A549 (cell line): ENCODE data around the gene TRMT5. TPM values are rescaled to one million over a fixed set of nuclear protein-coding genes. Genes with fewer than 3 reads are reported as not detected.

ENCODE experiments used
- ATAC-seq, 2 experiments: fragments of 200-7000 bp in 1 of 2; fragments of >200 bp in 1 of 2; cut with Nextera tagmentation in 1 of 2; cut with Tn5 transposase in 1 of 2; 3 replicates each; pipeline versions ENCODE4 v1.8.0 to v1.9.1; 2018 to 2020; ENCODE audit warnings: mild to moderate bottlenecking in 1 of 2, moderate library complexity in 1 of 2
- CTCF ChIA-PET: fragments of 300-600 bp; sonication (Branson Sonifier 250); formaldehyde crosslinking; extraction: SDS; loops from one replicate; lab custom pipeline; 2021; ENCODE audit warnings: antibody characterized with exemption, inconsistent platforms; lab: Yijun Ruan, JAX
- POLR2A ChIA-PET: fragments of 350-600 bp; formaldehyde crosslinking; extraction: SDS; loops from one replicate; lab custom pipeline; 2021; ENCODE audit warnings: antibody characterized with exemption, inconsistent platforms; lab: Yijun Ruan, JAX
- DNase-seq, 2 experiments: peaks; one replicate each; pipeline versions ENCODE4 v3.0.0 to v3.0.0-alpha.2; 2011 to 2016; ENCODE audit warnings: low read depth in 1 of 2, low spot score in 1 of 2
- FAIRE-seq: peaks from 2 replicates; lab custom pipeline; 2011; peaks lifted over from hg19 to GRCh38; lab: Jason Lieb, UNC
- H3K27ac ChIP-seq, 2 experiments: fragments of >200 bp; sonication (Bioruptor Twin); formaldehyde crosslinking; 3 replicates each; pipeline ENCODE4 v1.5.1; 2016 to 2017
- H3K4me1 ChIP-seq: fragments of >200 bp; sonication (Bioruptor Twin); formaldehyde crosslinking; 3 replicates; pipeline ENCODE4 v1.6.1; 2016
- H3K4me2 ChIP-seq: fragments of >200 bp; sonication (Bioruptor Twin); formaldehyde crosslinking; 3 replicates; pipeline ENCODE4 v1.6.1; 2016
- H3K4me3 ChIP-seq: fragments of >200 bp; sonication (Bioruptor Twin); formaldehyde crosslinking; 3 replicates; pipeline ENCODE4 v1.5.1; 2016
- H3K9me3 ChIP-seq: fragments of >200 bp; sonication (Bioruptor Twin); formaldehyde crosslinking; 3 replicates; pipeline ENCODE4 v1.6.1; 2016
- BHLHE40 ChIP-seq: IDR thresholded peaks from 2 replicates; pipeline ENCODE4 v1.6.1; 2012; ENCODE audit warnings: low read depth, low read length, inconsistent platforms
- CTCF ChIP-seq: fragments of >200 bp; sonication (Bioruptor Twin); formaldehyde crosslinking; IDR thresholded peaks from 3 replicates; pipeline ENCODE4 v1.5.1; 2016
- E2F6 ChIP-seq: IDR thresholded peaks from 2 replicates; pipeline ENCODE4 v1.6.1; 2012; ENCODE audit warnings: low read depth, borderline replicate concordance
- EHF ChIP-seq: fragments of 250-450 bp; sonication (Bioruptor Pico); IDR thresholded peaks from 2 replicates; pipeline ENCODE4 v1.5.0; 2020; ENCODE audit warnings: mild to moderate bottlenecking
- EP300 ChIP-seq, 2 experiments: fragments of >200 bp; sonication (Bioruptor Twin); formaldehyde crosslinking; IDR thresholded peaks; 2 replicates in 1 of 2; 3 replicates in 1 of 2; pipeline ENCODE4 v1.6.1; 2016 to 2017
- HDAC2 ChIP-seq: fragments of 200-600 bp; sonication (generic); IDR thresholded peaks from 2 replicates; pipeline ENCODE4 v1.6.1; 2016
- HOXA7 ChIP-seq: fragments of 250-450 bp; sonication (Bioruptor Pico); IDR thresholded peaks from 2 replicates; pipeline ENCODE4 v1.5.0; 2020; ENCODE audit warnings: mild to moderate bottlenecking, moderate library complexity
- HOXB13 ChIP-seq: fragments of 250-450 bp; sonication (Bioruptor Pico); IDR thresholded peaks from 2 replicates; pipeline ENCODE4 v1.5.0; 2020; ENCODE audit warnings: low read depth, mild to moderate bottlenecking, moderate library complexity
- JUNB ChIP-seq: fragments of >200 bp; sonication (Bioruptor Twin); formaldehyde crosslinking; IDR thresholded peaks from 2 replicates; pipeline ENCODE4 v1.6.1; 2016
- MAFK ChIP-seq: fragments of 450-650 bp; IDR thresholded peaks from 2 replicates; pipeline ENCODE4 v1.6.1; 2014; ENCODE audit not compliant: partially characterized antibody
- MAZ ChIP-seq: fragments of 150-350 bp; IDR thresholded peaks from 2 replicates; pipeline ENCODE4 v1.6.1; 2014; ENCODE audit warnings: antibody characterized with exemption, low read depth, low read length, borderline replicate concordance
- NFE2L2 ChIP-seq: fragments of 150-350 bp; conservative IDR thresholded peaks from 2 replicates; pipeline ENCODE4 v1.6.1; 2014; ENCODE audit warnings: low read length
- NR3C1 ChIP-seq: fragments of >200 bp; sonication (Bioruptor Twin); formaldehyde crosslinking; IDR thresholded peaks from 3 replicates; pipeline ENCODE4 v1.6.1; 2017
- PHF8 ChIP-seq: fragments of 200-600 bp; sonication (generic); IDR thresholded peaks from 2 replicates; pipeline ENCODE4 v1.6.1; 2016; ENCODE audit warnings: low read depth, mild to moderate bottlenecking, antibody characterized with exemption, moderate library complexity, borderline replicate concordance
- POLR2A ChIP-seq: IDR thresholded peaks from 2 replicates; pipeline ENCODE4 v1.6.1; 2012; ENCODE audit warnings: mild to moderate bottlenecking, low read length
- POLR2AphosphoS2 ChIP-seq: conservative IDR thresholded peaks from 2 replicates; pipeline ENCODE4 v1.6.1; 2012; ENCODE audit warnings: low read length, improper control_type of control experiment, inconsistent platforms
- RAD21 ChIP-seq, 2 experiments: fragments of >200 bp in 1 of 2; sonication (Bioruptor Twin) in 1 of 2; formaldehyde crosslinking in 1 of 2; IDR thresholded peaks in 1 of 2; conservative IDR thresholded peaks in 1 of 2; 2 replicates in 1 of 2; 3 replicates in 1 of 2; pipeline ENCODE4 v1.6.1; 2012 to 2018; ENCODE audit warnings: inconsistent platforms in 1 of 2
- RNF2 ChIP-seq: fragments of 200-600 bp; sonication (generic); IDR thresholded peaks from 2 replicates; pipeline ENCODE4 v1.6.1; 2016; ENCODE audit warnings: low read depth, mild to moderate bottlenecking, antibody characterized with exemption, moderate library complexity, borderline replicate concordance
- SMC3 ChIP-seq: fragments of >200 bp; sonication (Bioruptor Twin); formaldehyde crosslinking; IDR thresholded peaks from 3 replicates; pipeline ENCODE4 v1.6.1; 2018; ENCODE audit warnings: inconsistent platforms
- SREBF2 ChIP-seq: fragments of 450-650 bp; IDR thresholded peaks from 2 replicates; pipeline ENCODE4 v1.6.1; 2014; ENCODE audit warnings: mild to moderate bottlenecking, moderate library complexity
- ZC3H11A ChIP-seq: fragments of 450-650 bp; IDR thresholded peaks from 2 replicates; pipeline ENCODE4 v1.6.1; 2014; ENCODE audit warnings: antibody characterized with exemption, mild to moderate bottlenecking
- ZFP36 ChIP-seq: fragments of 450-650 bp; IDR thresholded peaks from 2 replicates; pipeline ENCODE4 v1.6.1; 2014; ENCODE audit warnings: borderline replicate concordance; ENCODE audit not compliant: partially characterized antibody
- ZSCAN20 ChIP-seq: fragments of 250-450 bp; sonication (Bioruptor Pico); IDR thresholded peaks from 2 replicates; pipeline ENCODE4 v1.8.0; 2022; ENCODE audit warnings: mild to moderate bottlenecking, moderate library complexity
- WGBS: methylation state at CpG from one replicate; pipeline ENCODE4 v1.1.6; 2017; ENCODE audit errors: missing lambda C conversion rate; 5-methylcytosine and 5-hydroxymethylcytosine counted together
- polyA plus RNA-seq, 4 experiments: library from polyadenylated mRNA; depleted of rRNA in 3 of 4; stranded (reverse); fragments of >200 nt; fragmentation: RNase III in 1 of 4; extraction: RNeasy Plus Mini Kit Qiagen cat#74134 plus additional on column Dnase treatment in 1 of 4; gene quantifications; 2 replicates in 3 of 4; 3 replicates in 1 of 4; pipeline ENCODE4 v1.2.3, GENCODE V29; 2011 to 2017
- TF ChIP-seq, protein P1 (sequence below): IDR thresholded peaks from 2 replicates; pipeline ENCODE4 v1.6.1; 2012
- TF ChIP-seq, protein P2 (sequence below): IDR thresholded peaks from 2 replicates; pipeline ENCODE4 v1.6.1; 2012
- TF ChIP-seq, protein P3 (sequence below): fragments of 150-350 bp; IDR thresholded peaks from 2 replicates; pipeline ENCODE4 v1.6.1; 2014; ENCODE audit warnings: low read depth, mild to moderate bottlenecking, low read length

The TRMT5 gene
- polyA plus RNA-seq, 2 of the 4 experiments (the other 2 are of a cell fraction), result 18.2 to 18.8 TPM

GRCh38 chr14:60968671-60969070, 12.2 kb downstream of the TRMT5 start:
- CTCF ChIA-PET, result interaction anchor here (1.9 kb wide), 1 partner anchor 10 kb away, joined by 4 read pairs; no protein-coding TSS in a partner anchor
- H3K4me1 ChIP-seq, result peaks cover 32% of the 10 kb centered on the region

DNA sequence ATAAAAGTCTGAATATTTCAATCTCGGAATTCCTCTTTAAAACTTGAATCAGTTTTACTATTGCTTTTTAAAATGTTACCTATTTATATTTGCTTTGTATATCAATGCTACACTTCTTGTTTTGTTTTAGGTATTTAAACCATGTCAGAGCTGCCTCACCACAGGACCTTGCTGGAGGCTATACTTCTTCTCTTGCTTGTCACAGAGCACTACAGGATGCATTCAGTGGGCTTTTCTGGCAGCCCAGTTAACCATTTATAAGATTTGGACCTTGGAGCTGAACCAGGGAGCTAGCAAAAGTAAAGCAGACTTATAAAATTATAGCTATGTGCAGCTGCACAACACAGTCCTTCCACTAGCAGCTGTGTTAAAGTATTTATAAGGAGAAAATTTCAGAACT, 12.8 kb downstream of the TRMT5 start:
- POLR2A ChIA-PET, result interaction anchor here (1.2 kb wide), 1 partner anchor 13 kb away, joined by 5 read pairs; the partner anchor contains the start of genes SLC38A6 and TRMT5
- TF ChIP-seq EHF, result no peak
- no peak for TF ChIP-seq SMC3
- no peak for TF ChIP-seq NFE2L2
- TF ChIP-seq BHLHE40, result no peak
- no peak for TF ChIP-seq PHF8
- no peak for TF ChIP-seq POLR2AphosphoS2
- no peak for TF ChIP-seq ZFP36
- no peak for TF ChIP-seq NR3C1
- TF ChIP-seq RAD21 (conservative IDR thresholded peaks at IDR 0.05 in 1 of 2, IDR thresholded peaks at IDR 0.05 in 1 of 2), result no peak
- no peak for TF ChIP-seq JUNB
- TF ChIP-seq, protein P1, sequence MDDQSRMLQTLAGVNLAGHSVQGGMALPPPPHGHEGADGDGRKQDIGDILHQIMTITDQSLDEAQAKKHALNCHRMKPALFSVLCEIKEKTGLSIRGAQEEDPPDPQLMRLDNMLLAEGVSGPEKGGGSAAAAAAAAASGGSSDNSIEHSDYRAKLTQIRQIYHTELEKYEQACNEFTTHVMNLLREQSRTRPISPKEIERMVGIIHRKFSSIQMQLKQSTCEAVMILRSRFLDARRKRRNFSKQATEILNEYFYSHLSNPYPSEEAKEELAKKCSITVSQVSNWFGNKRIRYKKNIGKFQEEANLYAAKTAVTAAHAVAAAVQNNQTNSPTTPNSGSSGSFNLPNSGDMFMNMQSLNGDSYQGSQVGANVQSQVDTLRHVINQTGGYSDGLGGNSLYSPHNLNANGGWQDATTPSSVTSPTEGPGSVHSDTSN, result no peak
- no peak for TF ChIP-seq E2F6
- TF ChIP-seq MAZ, result no peak
- no peak for TF ChIP-seq HDAC2
- TF ChIP-seq ZC3H11A, result no peak
- no peak for TF ChIP-seq HOXB13 (CRISPR knock-in tag)
- TF ChIP-seq HOXA7, result no peak
- TF ChIP-seq CTCF, result no peak
- TF ChIP-seq, all 56 proteins: peak for 0
- no peak for ATAC-seq
- no peaks in the 10 kb centered on the region for H3K9me3 ChIP-seq
- peaks cover 32% of the 10 kb centered on the region for H3K4me1 ChIP-seq
- FAIRE-seq, result no peak
- no peak overlapping the region for H3K27ac ChIP-seq
- no peak overlapping the region for H3K4me2 ChIP-seq
- 76% methylated on average over 1 of the region's 1 CpG for WGBS
- H3K4me3 ChIP-seq, result no peak overlapping the region
- DNase-seq, result no peak
- CTCF ChIA-PET, result interaction anchor here (1.9 kb wide), 1 partner anchor 10 kb away, joined by 4 read pairs; no protein-coding TSS in a partner anchor

More at GRCh38 chr14:60968671-60969070, 12.2 kb downstream of the TRMT5 start:
- Histone ChIP-seq H3K4me3 (no peak overlapping the region), H3K27ac (no peak overlapping the region), H3K4me2 (no peak overlapping the region), H3K9me3 (no peaks in the 10 kb centered on the region)
- FAIRE-seq (peak; percentile 7), ATAC-seq (no peak), DNase-seq (no peak)
- TF ChIP-seq, protein P2, sequence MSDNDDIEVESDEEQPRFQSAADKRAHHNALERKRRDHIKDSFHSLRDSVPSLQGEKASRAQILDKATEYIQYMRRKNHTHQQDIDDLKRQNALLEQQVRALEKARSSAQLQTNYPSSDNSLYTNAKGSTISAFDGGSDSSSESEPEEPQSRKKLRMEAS, result no peak
- TF ChIP-seq SREBF2, result no peak
- TF ChIP-seq RNF2, result no peak
- TF ChIP-seq HOXB13 (CRISPR knock-in tag), result no peak
- TF ChIP-seq EHF, result no peak
- no peak for TF ChIP-seq ZSCAN20
- no peak for TF ChIP-seq MAFK
- TF ChIP-seq, protein P3, sequence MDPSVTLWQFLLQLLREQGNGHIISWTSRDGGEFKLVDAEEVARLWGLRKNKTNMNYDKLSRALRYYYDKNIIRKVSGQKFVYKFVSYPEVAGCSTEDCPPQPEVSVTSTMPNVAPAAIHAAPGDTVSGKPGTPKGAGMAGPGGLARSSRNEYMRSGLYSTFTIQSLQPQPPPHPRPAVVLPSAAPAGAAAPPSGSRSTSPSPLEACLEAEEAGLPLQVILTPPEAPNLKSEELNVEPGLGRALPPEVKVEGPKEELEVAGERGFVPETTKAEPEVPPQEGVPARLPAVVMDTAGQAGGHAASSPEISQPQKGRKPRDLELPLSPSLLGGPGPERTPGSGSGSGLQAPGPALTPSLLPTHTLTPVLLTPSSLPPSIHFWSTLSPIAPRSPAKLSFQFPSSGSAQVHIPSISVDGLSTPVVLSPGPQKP, result no peak
- TF ChIP-seq POLR2A, result no peak
- no peak for TF ChIP-seq POLR2AphosphoS2
- no peak for TF ChIP-seq EP300 (IDR thresholded peaks at IDR 0.05)
- TF ChIP-seq E2F6, result no peak
- TF ChIP-seq MAZ, result no peak
- no peak for TF ChIP-seq HDAC2
- TF ChIP-seq, protein P1, result no peak
- POLR2A ChIA-PET, result interaction anchor here (1.2 kb wide), 1 partner anchor 12 kb away, joined by 5 read pairs; the partner anchor contains the start of genes SLC38A6 and TRMT5
